Measurements from ENCODE around the gene GPR25. TPM values are rescaled to one million over a fixed set of nuclear protein-coding genes. Genes with fewer than 3 reads are reported as not detected.
A peak's percentile ranks its signal among the peaks of the same experiment; 100 is the strongest.

GPR25 gene
- total RNA-seq, 4 donors from 2014 or later = 1.3 TPM; not detected in 3

GRCh38 chr1:200894712-200895442 is 22.1 kb downstream of the GPR25 start, which contains the start of gene INAVA:
Gene INAVA (plus strand): TSS chr1:200894900. CDS start chr1:200898401, 3,501 bp downstream.
- H3K9me3 ChIP-seq = no peaks in the 10 kb centered on the region
- intact Hi-C loops (cut with DNase I) = no loop called here
- DNase-seq = no peak

GRCh38 chr1:200895443-200895789 is 22.6 kb downstream of the GPR25 start:
- peak overlapping the region; percentile 84 to 96 (median 94) for H3K27ac ChIP-seq
- TF ChIP-seq POLR2A (IDR thresholded peaks at IDR 0.05) (no peak), CTCF (IDR thresholded peaks at IDR 0.05) (no peak)
- peaks cover 0 to 27% (median 10%) of the 10 kb centered on the region in 3 donors for H3K36me3 ChIP-seq
- peaks cover 0 to 32% (median 0%) of the 10 kb centered on the region in 4 donors for H3K27me3 ChIP-seq
- peaks cover 21 to 80% (median 40%) of the 10 kb centered on the region in 3 donors for H3K4me1 ChIP-seq
- intact Hi-C loops (cut with DNase I) = no loop called here
- WGBS, 2 donors = 47 to 54% methylated on average over 3 to 6 of the region's 8 CpGs
- DNase-seq = no peak
- peak overlapping the region; percentile 61 to 71 (median 62) for H3K4me3 ChIP-seq
- no peaks in the 10 kb centered on the region for H3K9me3 ChIP-seq

More at GRCh38 chr1:200894712-200895442, 22.1 kb downstream of the GPR25 start, which contains the start of gene INAVA:
- H3K27ac ChIP-seq = peak within 1 kb of the TSS; percentile 84 to 96 (median 94)
- TF ChIP-seq POLR2A (IDR thresholded peaks at IDR 0.05) (peak in 3 of 4 donors; percentile 46 to 88 (median 79)), CTCF (IDR thresholded peaks at IDR 0.05) (peak in 3 of 6 experiments; percentile 11 to 46 (median 15))
- H3K36me3 ChIP-seq = peaks cover 0 to 22% (median 7%) of the 10 kb centered on the region in 3 donors
- peaks cover 21 to 80% (median 40%) of the 10 kb centered on the region in 3 donors for H3K4me1 ChIP-seq
- H3K27me3 ChIP-seq = peaks cover 0 to 37% (median 0%) of the 10 kb centered on the region in 4 donors
- 43% methylated on average over 4 of the region's 15 CpGs; no CpG with 5 or more reads in 1 of the 2 donors for WGBS, 2 donors
- peak within 1 kb of the TSS; percentile 61 to 71 (median 62) for H3K4me3 ChIP-seq

- Histone ChIP-seq H3K4me1 (peaks cover 20 to 80% (median 35%) of the 10 kb centered on the region in 3 donors), H3K27me3 (peaks cover 0 to 26% (median 0%) of the 10 kb centered on the region in 4 donors), H3K9me3 (no peaks in the 10 kb centered on the region), H3K4me3 (peak overlapping the region; percentile 61 to 71 (median 62)), H3K27ac (peak overlapping the region; percentile 84 to 96 (median 94)), H3K36me3 (peaks cover 0 to 33% (median 15%) of the 10 kb centered on the region in 3 donors)
- TF ChIP-seq CTCF (IDR thresholded peaks at IDR 0.05) (no peak), POLR2A (IDR thresholded peaks at IDR 0.05) (no peak)
- intact Hi-C loops (cut with DNase I) = no loop called here
- no peak for DNase-seq
- 43 to 63% methylated on average over 5 of the region's 9 CpGs for WGBS, 2 donors
These were observed 23.2 kb downstream of the GPR25 start for GRCh38 chr1:200895801-200896530.

- H3K27ac ChIP-seq = peak overlapping the region; percentile 84 to 96 (median 94)
- no peak for DNase-seq
These were observed 23.9 kb downstream of the GPR25 start for GRCh38 chr1:200896531-200897196.

More at GRCh38 chr1:200896531-200897196, 23.9 kb downstream of the GPR25 start:
- H3K4me1 ChIP-seq = peaks cover 17 to 80% (median 31%) of the 10 kb centered on the region in 3 donors
- peak overlapping the region; percentile 61 to 71 (median 62) for H3K4me3 ChIP-seq
- TF ChIP-seq POLR2A (IDR thresholded peaks at IDR 0.05) (peak in 2 of 4 donors; percentile 32 to 70), CTCF (IDR thresholded peaks at IDR 0.05) (no peak)
- WGBS, 2 donors = 34 to 45% methylated on average over 1 to 2 of the region's 10 CpGs
- H3K36me3 ChIP-seq = peaks cover 0 to 40% (median 15%) of the 10 kb centered on the region in 3 donors
- H3K27me3 ChIP-seq = peaks cover 0 to 19% (median 0%) of the 10 kb centered on the region in 4 donors
- no peaks in the 10 kb centered on the region for H3K9me3 ChIP-seq
- intact Hi-C loops (cut with DNase I) = no loop called here

Data from esophagus squamous epithelium (tissue), 5 donors.